Stomach (tissue), 4 donors: ENCODE measurements around the gene UBE3A.

Experiments used
- CTCF ChIP-seq, 7 experiments: fragments of 450-650 bp in 4 of 7; fragments of 200-600 bp in 3 of 7; sonication (generic) in 3 of 7; IDR thresholded peaks; one replicate each; pipeline ENCODE4 v1.5.1; 2016 to 2019; ENCODE audit warnings: antibody characterized with exemption in 7 of 7, control low read depth in 2 of 7, mild to moderate bottlenecking in 1 of 7
- EP300 ChIP-seq: sonication (generic); formaldehyde crosslinking; IDR thresholded peaks from one replicate; pipeline ENCODE4 v1.6.1; 2017; ENCODE audit warnings: antibody characterized with exemption
- POLR2A ChIP-seq, 4 donors: fragments of 450-650 bp; IDR thresholded peaks; one replicate each; pipeline ENCODE4 v1.6.1; 2016; ENCODE audit warnings: antibody characterized with exemption in 4 of 4, control low read depth in 2 of 4, mild to moderate bottlenecking in 1 of 4, moderate library complexity in 1 of 4
- POLR2AphosphoS5 ChIP-seq, 3 donors: sonication (generic); formaldehyde crosslinking; IDR thresholded peaks; one replicate each; pipeline ENCODE4 v1.6.1; 2016; ENCODE audit warnings: antibody characterized with exemption in 3 of 3

DNA sequence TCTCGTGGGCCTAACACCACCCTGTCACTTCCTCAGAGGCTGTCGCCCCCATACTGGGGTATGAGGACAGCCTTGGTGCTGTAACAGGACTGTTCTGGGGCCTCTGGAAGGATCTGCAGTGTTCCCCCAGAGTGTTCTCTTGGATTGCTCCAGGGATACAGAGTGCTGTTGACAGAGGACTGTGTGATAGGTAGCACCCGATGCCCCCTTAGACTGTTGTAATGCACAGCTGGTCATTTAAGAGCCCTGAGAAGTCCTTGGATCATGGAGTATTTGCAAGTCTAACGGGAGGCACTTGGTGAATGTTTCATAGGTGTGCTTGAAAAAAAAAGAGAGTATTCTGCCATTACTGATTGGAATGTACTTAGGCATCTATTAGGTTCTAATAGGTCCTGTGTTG, 35.4 kb upstream of the UBE3A start:
- no peak for TF ChIP-seq CTCF (IDR thresholded peaks at IDR 0.05)
- TF ChIP-seq POLR2A (IDR thresholded peaks at IDR 0.05) = no peak
- TF ChIP-seq POLR2AphosphoS5 (IDR thresholded peaks at IDR 0.05) = no peak
- TF ChIP-seq EP300 = no peak
